GM12891 (cell line): ENCODE measurements around the gene POLR2E.

Source experiments
- POLR2A ChIP-seq: IDR thresholded peaks from 2 replicates; pipeline ENCODE4 v1.6.1; 2011; ENCODE audit warnings: low read depth, low read length, control low read depth
- POLR2AphosphoS5 ChIP-seq: IDR thresholded peaks from 2 replicates; pipeline ENCODE4 v1.6.1; 2011; ENCODE audit warnings: low read depth, low read length, control low read depth
- TAF1 ChIP-seq: IDR thresholded peaks from 2 replicates; pipeline ENCODE4 v1.6.1; 2011; ENCODE audit warnings: low read depth, low read length, control low read depth

DNA sequence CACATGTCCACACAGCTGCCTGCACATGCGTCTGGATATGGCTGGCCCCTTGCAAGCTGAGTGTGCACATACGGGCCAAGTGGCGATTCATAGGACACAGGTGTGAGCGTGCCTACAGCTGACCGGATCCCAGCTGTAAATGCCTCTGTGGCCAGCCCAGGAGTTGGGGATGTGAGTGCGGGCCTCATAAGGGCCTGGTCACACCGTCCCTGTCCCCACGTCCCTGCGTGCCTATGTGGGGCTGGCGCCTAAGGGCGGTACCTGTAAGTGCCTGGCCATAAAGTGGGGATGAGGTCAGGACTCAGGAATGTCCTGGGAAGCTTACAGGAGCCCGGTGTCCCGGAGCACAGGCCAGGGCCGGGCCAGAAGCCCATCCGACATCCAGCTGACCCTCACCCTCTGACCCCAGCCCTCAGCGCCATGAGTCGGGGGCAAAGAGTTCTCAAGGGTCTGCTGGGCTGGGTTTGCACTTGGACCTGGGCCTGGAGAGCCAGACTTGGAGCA, 29.5 kb downstream of the POLR2E start:
- TF ChIP-seq TAF1, result no peak
- TF ChIP-seq POLR2AphosphoS5, result no peak
- TF ChIP-seq POLR2A, result no peak
